ENCODE data around the gene INO80D. TPM values are rescaled to one million over a fixed set of nuclear protein-coding genes. Genes with fewer than 3 reads are reported as not detected.
"Not testable (repeated sequence)": the region's sequence is repeated elsewhere in the genome, so short reads cannot be mapped to it uniquely, and the experiment has no call there.

Gene INO80D
- total RNA-seq, 2 donors from 2014 or later = 10.6 to 11.9 TPM

GRCh38 chr2:206079699-206080465 lies 6.1 kb downstream of the INO80D start:
- Histone ChIP-seq H3K27ac (no peak overlapping the region), H3K4me3 (no peak overlapping the region), H3K27me3 (no peaks in the 10 kb centered on the region), H3K4me1 (peaks cover 19% of the 10 kb centered on the region), H3K9me3 (no peaks in the 10 kb centered on the region), H3K36me3 (replicated peaks in 1 of 2; ENCODE audit: insufficient read depth in 1 of 2, low read depth in 2 of 2) (no peaks in the 10 kb centered on the region)
- TF ChIP-seq CTCF (IDR thresholded peaks at IDR 0.05) (no peak), POLR2A (IDR thresholded peaks at IDR 0.05) (no peak)
- no peak for DNase-seq
- ATAC-seq = no peak
- intact Hi-C loops (cut with DNase I) = loop anchor here (10.0 kb wide), 1 partner anchor 75 kb away; the partner anchor contains the start of genes EEF1B2 and NDUFS1
- WGBS, 2 donors = 70 to 86% methylated on average over 9 of the region's 9 CpGs

- intact Hi-C loops (cut with DNase I) = loop anchor here (10.0 kb wide), 1 partner anchor 77 kb away; the partner anchor contains the start of genes EEF1B2 and NDUFS1
- not testable (repeated sequence) for H3K27me3 ChIP-seq; DNase-seq; H3K27ac ChIP-seq; ATAC-seq; H3K4me1 ChIP-seq; H3K36me3 ChIP-seq (replicated peaks in 1 of 2; ENCODE audit: insufficient read depth in 1 of 2, low read depth in 2 of 2); H3K9me3 ChIP-seq; H3K4me3 ChIP-seq
- 72 to 78% methylated on average over 5 of the region's 5 CpGs for WGBS, 2 donors
Measured at GRCh38 chr2:206077879-206078278, 8.1 kb downstream of the INO80D start.

GRCh38 chr2:206075113-206075512 lies 10.9 kb downstream of the INO80D start:
- Histone ChIP-seq H3K4me3 (no peak overlapping the region), H3K9me3 (no peaks in the 10 kb centered on the region), H3K27me3 (no peaks in the 10 kb centered on the region), H3K27ac (no peak overlapping the region), H3K36me3 (replicated peaks in 1 of 2; ENCODE audit: insufficient read depth in 1 of 2, low read depth in 2 of 2) (no peaks in the 10 kb centered on the region), H3K4me1 (peaks cover 9% of the 10 kb centered on the region)
- DNase-seq (no peak), ATAC-seq (no peak)
- WGBS, 2 donors = 90 to 94% methylated on average over 1 of the region's 1 CpG
- TF ChIP-seq POLR2A (IDR thresholded peaks at IDR 0.05) (no peak), CTCF (IDR thresholded peaks at IDR 0.05) (no peak)
- intact Hi-C loops (cut with DNase I) = loop anchor here (10.0 kb wide), 1 partner anchor 80 kb away; the partner anchor contains the start of genes EEF1B2 and NDUFS1

- Histone ChIP-seq H3K27me3 (no peaks in the 10 kb centered on the region), H3K4me3 (no peak overlapping the region), H3K9me3 (no peaks in the 10 kb centered on the region), H3K27ac (no peak overlapping the region), H3K4me1 (no peaks in the 10 kb centered on the region), H3K36me3 (replicated peaks in 1 of 2; ENCODE audit: insufficient read depth in 1 of 2, low read depth in 2 of 2) (no peaks in the 10 kb centered on the region)
- WGBS, 2 donors = 64 to 65% methylated on average over 1 of the region's 1 CpG
- ATAC-seq = no peak
- DNase-seq = no peak
- intact Hi-C loops (cut with DNase I) = loop anchor here (10.0 kb wide), 1 partner anchor 83 kb away; the partner anchor contains the start of genes EEF1B2 and NDUFS1
- TF ChIP-seq CTCF (IDR thresholded peaks at IDR 0.05) = no peak
- no peak for TF ChIP-seq POLR2A (IDR thresholded peaks at IDR 0.05)
Measured at GRCh38 chr2:206071807-206072206, 14.2 kb downstream of the INO80D start.

- Histone ChIP-seq H3K27me3 (no peaks in the 10 kb centered on the region), H3K4me3 (no peak overlapping the region), H3K4me1 (no peaks in the 10 kb centered on the region), H3K9me3 (no peaks in the 10 kb centered on the region), H3K36me3 (replicated peaks in 1 of 2; ENCODE audit: insufficient read depth in 1 of 2, low read depth in 2 of 2) (no peaks in the 10 kb centered on the region), H3K27ac (no peak overlapping the region)
- no peak for TF ChIP-seq CTCF (IDR thresholded peaks at IDR 0.05)
- TF ChIP-seq POLR2A (IDR thresholded peaks at IDR 0.05) = no peak
- 70 to 82% methylated on average over 2 of the region's 2 CpGs for WGBS, 2 donors
- ATAC-seq (no peak), DNase-seq (no peak)
- intact Hi-C loops (cut with DNase I) = no loop called here
Measured at GRCh38 chr2:206069417-206069816, 16.6 kb downstream of the INO80D start.
